GM12878 (cell line): ENCODE measurements around the gene MEGF11. TPM values are rescaled to one million over a fixed set of nuclear protein-coding genes. Genes with fewer than 3 reads are reported as not detected.
A peak's percentile ranks its signal among the peaks of the same experiment; 100 is the strongest.

ENCODE experiments used
- ATAC-seq: fragments of 200-7000 bp; cut with Tn5 transposase; 3 replicates; pipeline ENCODE4 v1.9.1; 2020; ENCODE audit warnings: mild to moderate bottlenecking, moderate library complexity
- BruUV-seq: library from RNA; stranded (reverse); fragments of 400-500 nt; replicated peaks from 2 replicates; lab custom pipeline; 2021; lab: Mats Ljungman, UMichigan
- CTCF ChIA-PET: fragments of 300-600 bp; sonication (Branson Sonifier 250); formaldehyde crosslinking; extraction: SDS; loops from one replicate; lab custom pipeline; 2021; ENCODE audit warnings: inconsistent platforms; lab: Yijun Ruan, JAX
- POLR2A ChIA-PET: fragments of 350-600 bp; formaldehyde crosslinking; extraction: SDS; loops from one replicate; lab custom pipeline; 2021; ENCODE audit warnings: inconsistent platforms; lab: Charles Lee
- RAD21 ChIA-PET: fragments of 300-600 bp; sonication (Branson Sonifier 250); formaldehyde crosslinking; loops from one replicate; lab custom pipeline; 2023; ENCODE audit warnings: antibody characterized with exemption; ENCODE audit not compliant: unreplicated experiment; lab: Charles Lee
- SMC1A ChIA-PET: fragments of 300-600 bp; sonication (Branson Sonifier 250); formaldehyde crosslinking; loops from one replicate; lab custom pipeline; 2023; ENCODE audit not compliant: unreplicated experiment, uncharacterized antibody; lab: Charles Lee
- DNase-seq: peaks from one replicate; pipeline ENCODE4 v3.0.0-alpha.2; 2011; ENCODE audit warnings: low read depth, low spot score
- FAIRE-seq: peaks from 3 replicates; lab custom pipeline; 2011; peaks lifted over from hg19 to GRCh38; lab: Jason Lieb, UNC
- H2AFZ ChIP-seq: 2 replicates; pipeline ENCODE4 v1.6.0; 2011; ENCODE audit warnings: low read depth, low read length, control low read depth; ENCODE audit not compliant: control insufficient read depth
- H3K27ac ChIP-seq: 2 replicates; pipeline ENCODE4 v1.5.1; 2011; ENCODE audit warnings: control low read depth; ENCODE audit not compliant: control insufficient read depth, insufficient read depth
- H3K27me3 ChIP-seq, 2 experiments: replicated peaks in 1 of 2; 2 replicates each; pipeline versions ENCODE4 v1.6.0 to v1.6.1; 2011; ENCODE audit warnings: low read length in 1 of 2; ENCODE audit not compliant: control insufficient read depth in 2 of 2, insufficient read depth in 2 of 2
- H3K36me3 ChIP-seq, 2 experiments: 2 replicates each; pipeline ENCODE4 v1.5.1; 2011; ENCODE audit warnings: low read length in 1 of 2; ENCODE audit not compliant: control insufficient read depth in 2 of 2, insufficient read depth in 2 of 2
- H3K4me1 ChIP-seq: 2 replicates; pipeline ENCODE4 v1.6.1; 2011; ENCODE audit warnings: mild to moderate bottlenecking, low read length, moderate library complexity, mixed read lengths; ENCODE audit not compliant: control insufficient read depth, insufficient read depth
- H3K4me2 ChIP-seq: 2 replicates; pipeline ENCODE4 v1.6.0; 2011; ENCODE audit warnings: control low read depth; ENCODE audit not compliant: control insufficient read depth, insufficient read depth
- H3K4me3 ChIP-seq: fragments of 200-600 bp; sonication (generic); 2 replicates; pipeline ENCODE4 v1.5.1; 2016
- H3K79me2 ChIP-seq: 2 replicates; pipeline ENCODE4 v1.6.0; 2011; ENCODE audit warnings: low read length; ENCODE audit not compliant: control insufficient read depth, insufficient read depth
- H3K9ac ChIP-seq: 2 replicates; pipeline ENCODE4 v1.8.0; 2011; ENCODE audit warnings: low read length, control low read depth, mixed read lengths; ENCODE audit not compliant: control insufficient read depth, insufficient read depth
- H3K9me3 ChIP-seq: replicated peaks from 3 replicates; pipeline ENCODE4 v1.5.1; 2011; ENCODE audit warnings: mild to moderate bottlenecking, low read length; ENCODE audit not compliant: control insufficient read depth, insufficient read depth
- H4K20me1 ChIP-seq: 2 replicates; pipeline ENCODE4 v1.6.0; 2011; ENCODE audit not compliant: control insufficient read depth, insufficient read depth
- FOXK2 ChIP-seq: fragments of 450-650 bp; IDR thresholded peaks from 2 replicates; pipeline ENCODE4 v1.6.1; 2017; ENCODE audit warnings: mild to moderate bottlenecking, moderate library complexity
- HDAC6 ChIP-seq: fragments of 200-600 bp; sonication (generic); IDR thresholded peaks from one replicate; pipeline ENCODE4 v1.8.0; 2017; ENCODE audit warnings: antibody characterized with exemption; ENCODE audit not compliant: unreplicated experiment
- KDM1A ChIP-seq: fragments of 200-600 bp; sonication (generic); IDR thresholded peaks from 2 replicates; pipeline ENCODE4 v1.6.1; 2016; ENCODE audit warnings: borderline replicate concordance
- MXI1 ChIP-seq: fragments of 150-350 bp; IDR thresholded peaks from 2 replicates; pipeline ENCODE4 v1.6.1; 2011; ENCODE audit warnings: low read depth, mild to moderate bottlenecking, inconsistent platforms, low read length, improper control_type of control experiment
- REST ChIP-seq: IDR thresholded peaks from 2 replicates; pipeline ENCODE4 v1.6.1; 2012; ENCODE audit warnings: mild to moderate bottlenecking, low read depth, low read length
- STAT3 ChIP-seq: IDR thresholded peaks from 2 replicates; pipeline ENCODE4 v1.6.1; 2011; ENCODE audit warnings: low read depth, low read length, improper control_type of control experiment
- TCF3 ChIP-seq: IDR thresholded peaks from 2 replicates; pipeline ENCODE4 v1.6.1; 2012; ENCODE audit warnings: low read depth, mild to moderate bottlenecking, low read length, borderline replicate concordance; ENCODE audit not compliant: insufficient read depth
- WGBS: methylation state at CpG from one replicate; pipeline ENCODE4 v1.1.6; 2016; ENCODE audit warnings: low lambda C conversion rate; ENCODE audit not compliant: insufficient replicate concordance, insufficient coverage; ENCODE audit errors: missing lambda C conversion rate; 5-methylcytosine and 5-hydroxymethylcytosine counted together
- in situ Hi-C: fragments of 300-500 bp; cut with MboI; formaldehyde crosslinking; loops from 9 replicates; pipeline ENCODE4 v1.14.3; 2018; ENCODE audit warnings: mixed read lengths
- intact Hi-C: fragments of 100-400 bp; cut with micrococcal nuclease; formaldehyde crosslinking; loops from one replicate; pipeline ENCODE4 v1.14.2; 2022; ENCODE audit not compliant: unreplicated experiment
- polyA plus RNA-seq, 11 experiments: library from polyadenylated mRNA; depleted of rRNA in 4 of 11; unstranded in 6 of 11; stranded (reverse) in 5 of 11; fragments of >200 nt; fragmentation: Nextera tagmentation in 4 of 11; fragmentation: Illumina TruSeq in 1 of 11; extraction: Ambion mirVana in 4 of 11; extraction: Trizol in 1 of 11; gene quantifications; 1 replicate in 1 of 11; 2 replicates in 10 of 11; pipeline versions ENCODE4 v1.2.1 to v1.2.3, GENCODE V29; 2011 to 2016; ENCODE audit warnings: inconsistent platforms in 2 of 11, missing spikeins in 2 of 11, low read depth in 1 of 11
- total RNA-seq, 4 experiments: library from RNA; depleted of rRNA in 3 of 4; stranded (reverse); fragments of >200 nt in 3 of 4; fragmentation: Illumina TruSeq in 1 of 4; extraction: Trizol in 1 of 4; gene quantifications; 2 replicates each; pipeline versions ENCODE4 v1.2.1 to v1.2.3, GENCODE V29; 2013 to 2021
- TF ChIP-seq, protein P1 (sequence below), 3 experiments: IDR thresholded peaks in 2 of 3; conservative IDR thresholded peaks in 1 of 3; 2 replicates each; pipeline ENCODE4 v1.5.1; 2011; ENCODE audit warnings: low read depth in 3 of 3, low read length in 3 of 3, mild to moderate bottlenecking in 3 of 3, control low read depth in 2 of 3, moderate library complexity in 2 of 3, inconsistent platforms in 1 of 3, mixed read lengths in 1 of 3; ENCODE audit not compliant: control insufficient read depth in 2 of 3, insufficient read depth in 1 of 3; ENCODE audit errors: extremely low read depth in 1 of 3
- TF ChIP-seq, protein P2 (sequence below): IDR thresholded peaks from 2 replicates; pipeline ENCODE4 v1.6.1; 2012; ENCODE audit warnings: improper control_type of control experiment, low read depth, low read length; ENCODE audit not compliant: insufficient replicate concordance

MEGF11 gene
- total and polyA plus RNA-seq, 10 of the 15 experiments (the other 5 are each of a cell fraction or from before 2014, with no cell fraction given) = 0.03 to 1.7 (median 0.49) TPM

DNA sequence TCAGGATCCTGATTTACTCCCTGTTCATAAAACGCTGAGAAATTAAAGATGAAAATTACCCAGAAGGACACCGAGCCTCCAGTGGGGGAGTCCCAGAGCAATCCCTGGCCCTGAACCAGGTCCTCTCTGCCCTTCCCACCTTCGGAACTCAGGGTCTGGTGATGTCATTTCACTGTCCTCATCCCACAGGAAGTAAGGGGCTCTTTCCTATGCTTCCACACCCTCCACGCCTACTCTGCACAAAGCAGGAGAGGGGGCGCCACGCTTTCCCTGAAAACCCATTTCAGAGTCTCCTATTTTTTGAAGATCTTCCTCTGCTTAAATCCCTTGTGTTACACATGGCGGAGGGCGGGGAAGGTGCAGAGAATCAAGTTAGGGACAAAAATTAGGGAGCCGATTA, 18.8 kb downstream of the MEGF11 start (continued):
- TF ChIP-seq TCF3 (no peak), KDM1A (no peak), HDAC6 (no peak)

DNA sequence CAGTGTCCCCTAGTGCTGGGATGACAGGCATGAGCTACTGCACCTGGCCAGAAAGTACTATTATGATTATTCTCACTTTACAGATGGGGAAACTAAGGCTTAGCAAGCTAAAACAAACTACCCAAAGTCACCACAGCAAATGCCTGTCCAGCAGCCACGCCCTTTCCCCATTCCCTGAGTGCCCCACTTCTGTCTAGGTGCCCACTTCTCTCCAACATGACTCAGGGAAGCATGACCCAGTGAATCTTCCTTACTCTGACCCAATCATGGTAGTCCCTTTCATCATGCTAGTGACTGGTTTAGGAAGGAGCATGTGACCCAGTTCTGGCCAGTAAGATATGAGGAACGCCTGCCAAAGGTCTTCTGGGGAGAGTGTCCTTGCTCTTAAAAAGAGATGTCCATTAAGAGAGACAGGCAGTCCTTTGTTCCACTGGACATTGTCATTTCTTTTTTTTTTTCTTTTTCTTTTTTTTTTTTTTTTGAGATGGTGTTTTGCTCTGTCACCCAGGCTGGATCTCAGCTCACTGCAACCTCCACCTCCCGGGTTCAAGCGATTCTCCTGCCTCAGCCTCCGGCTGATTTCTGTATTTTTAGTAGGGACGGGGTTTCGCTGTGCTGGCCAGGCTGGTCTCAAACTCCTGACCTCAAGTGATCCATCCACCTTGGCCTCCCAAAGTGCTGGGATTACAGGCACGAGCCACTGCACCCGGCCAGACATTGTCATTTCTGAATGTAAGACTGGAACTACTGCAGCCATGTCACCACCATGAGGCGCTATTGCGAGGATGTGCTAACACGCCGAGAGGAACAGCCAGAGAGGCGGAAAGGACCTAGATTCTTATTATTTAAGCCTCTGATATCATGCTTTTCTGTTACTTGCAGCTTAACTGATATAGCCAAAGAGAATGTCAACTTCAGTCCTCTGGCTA, 19.8 kb downstream of the MEGF11 start:
- Histone ChIP-seq H3K36me3 (no peaks in the 10 kb centered on the region), H3K4me3 (no peak overlapping the region), H4K20me1 (no peaks in the 10 kb centered on the region; the same call in 1 of the 2 replicates), H3K4me2 (no peak overlapping the region), H3K4me1 (no peaks in the 10 kb centered on the region), H3K9ac (no peak overlapping the region), H2AFZ (no peak overlapping the region), H3K79me2 (no peaks in the 10 kb centered on the region), H3K9me3 (no peaks in the 10 kb centered on the region; the same call in 2 of the 3 replicates), H3K27me3 (peaks cover 0 to 3% of the 10 kb centered on the region in 2 experiments; a peak in 2 of 4 replicates), H3K27ac (no peak overlapping the region)
- FAIRE-seq = no peak
- RAD21 ChIA-PET = no interaction called here
- DNase-seq = no peak
- no TSS peak for BruUV-seq
- peak; percentile 47; the same call in 1 of the 3 replicates for ATAC-seq
- in situ Hi-C loops (no loop called here), intact Hi-C loops (no loop called here)
- 60% methylated on average over 14 of the region's 14 CpGs for WGBS
- CTCF ChIA-PET = interaction anchor here (0.6 kb wide), 2 partner anchors 56 to 235 kb away, joined by 4 read pairs; no protein-coding TSS in a partner anchor
- POLR2A ChIA-PET = no interaction called here
- SMC1A ChIA-PET = no interaction called here
- TF ChIP-seq, protein P1, sequence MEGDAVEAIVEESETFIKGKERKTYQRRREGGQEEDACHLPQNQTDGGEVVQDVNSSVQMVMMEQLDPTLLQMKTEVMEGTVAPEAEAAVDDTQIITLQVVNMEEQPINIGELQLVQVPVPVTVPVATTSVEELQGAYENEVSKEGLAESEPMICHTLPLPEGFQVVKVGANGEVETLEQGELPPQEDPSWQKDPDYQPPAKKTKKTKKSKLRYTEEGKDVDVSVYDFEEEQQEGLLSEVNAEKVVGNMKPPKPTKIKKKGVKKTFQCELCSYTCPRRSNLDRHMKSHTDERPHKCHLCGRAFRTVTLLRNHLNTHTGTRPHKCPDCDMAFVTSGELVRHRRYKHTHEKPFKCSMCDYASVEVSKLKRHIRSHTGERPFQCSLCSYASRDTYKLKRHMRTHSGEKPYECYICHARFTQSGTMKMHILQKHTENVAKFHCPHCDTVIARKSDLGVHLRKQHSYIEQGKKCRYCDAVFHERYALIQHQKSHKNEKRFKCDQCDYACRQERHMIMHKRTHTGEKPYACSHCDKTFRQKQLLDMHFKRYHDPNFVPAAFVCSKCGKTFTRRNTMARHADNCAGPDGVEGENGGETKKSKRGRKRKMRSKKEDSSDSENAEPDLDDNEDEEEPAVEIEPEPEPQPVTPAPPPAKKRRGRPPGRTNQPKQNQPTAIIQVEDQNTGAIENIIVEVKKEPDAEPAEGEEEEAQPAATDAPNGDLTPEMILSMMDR (IDR thresholded peaks at IDR 0.05 in 2 of 3, conservative IDR thresholded peaks at IDR 0.05 in 1 of 3; ENCODE audit: control insufficient read depth in 2 of 3, extremely low read depth in 1 of 3, insufficient read depth in 1 of 3, low read depth in 3 of 3, low read length in 3 of 3) = peak; percentile 11 to 36 (median 17); a peak in 3 of 6 replicates
- TF ChIP-seq, protein P2, sequence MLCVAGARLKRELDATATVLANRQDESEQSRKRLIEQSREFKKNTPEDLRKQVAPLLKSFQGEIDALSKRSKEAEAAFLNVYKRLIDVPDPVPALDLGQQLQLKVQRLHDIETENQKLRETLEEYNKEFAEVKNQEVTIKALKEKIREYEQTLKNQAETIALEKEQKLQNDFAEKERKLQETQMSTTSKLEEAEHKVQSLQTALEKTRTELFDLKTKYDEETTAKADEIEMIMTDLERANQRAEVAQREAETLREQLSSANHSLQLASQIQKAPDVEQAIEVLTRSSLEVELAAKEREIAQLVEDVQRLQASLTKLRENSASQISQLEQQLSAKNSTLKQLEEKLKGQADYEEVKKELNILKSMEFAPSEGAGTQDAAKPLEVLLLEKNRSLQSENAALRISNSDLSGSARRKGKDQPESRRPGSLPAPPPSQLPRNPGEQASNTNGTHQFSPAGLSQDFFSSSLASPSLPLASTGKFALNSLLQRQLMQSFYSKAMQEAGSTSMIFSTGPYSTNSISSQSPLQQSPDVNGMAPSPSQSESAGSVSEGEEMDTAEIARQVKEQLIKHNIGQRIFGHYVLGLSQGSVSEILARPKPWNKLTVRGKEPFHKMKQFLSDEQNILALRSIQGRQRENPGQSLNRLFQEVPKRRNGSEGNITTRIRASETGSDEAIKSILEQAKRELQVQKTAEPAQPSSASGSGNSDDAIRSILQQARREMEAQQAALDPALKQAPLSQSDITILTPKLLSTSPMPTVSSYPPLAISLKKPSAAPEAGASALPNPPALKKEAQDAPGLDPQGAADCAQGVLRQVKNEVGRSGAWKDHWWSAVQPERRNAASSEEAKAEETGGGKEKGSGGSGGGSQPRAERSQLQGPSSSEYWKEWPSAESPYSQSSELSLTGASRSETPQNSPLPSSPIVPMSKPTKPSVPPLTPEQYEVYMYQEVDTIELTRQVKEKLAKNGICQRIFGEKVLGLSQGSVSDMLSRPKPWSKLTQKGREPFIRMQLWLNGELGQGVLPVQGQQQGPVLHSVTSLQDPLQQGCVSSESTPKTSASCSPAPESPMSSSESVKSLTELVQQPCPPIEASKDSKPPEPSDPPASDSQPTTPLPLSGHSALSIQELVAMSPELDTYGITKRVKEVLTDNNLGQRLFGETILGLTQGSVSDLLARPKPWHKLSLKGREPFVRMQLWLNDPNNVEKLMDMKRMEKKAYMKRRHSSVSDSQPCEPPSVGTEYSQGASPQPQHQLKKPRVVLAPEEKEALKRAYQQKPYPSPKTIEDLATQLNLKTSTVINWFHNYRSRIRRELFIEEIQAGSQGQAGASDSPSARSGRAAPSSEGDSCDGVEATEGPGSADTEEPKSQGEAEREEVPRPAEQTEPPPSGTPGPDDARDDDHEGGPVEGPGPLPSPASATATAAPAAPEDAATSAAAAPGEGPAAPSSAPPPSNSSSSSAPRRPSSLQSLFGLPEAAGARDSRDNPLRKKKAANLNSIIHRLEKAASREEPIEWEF = no peak
- TF ChIP-seq FOXK2 (no peak), MXI1 (no peak), REST (no peak), STAT3 (no peak)
